Measurements from ENCODE around the gene SLC66A2.

GRCh38 chr18:79859314-79859713 is 92.1 kb downstream of the SLC66A2 start:
- TF ChIP-seq HCFC1 (IDR thresholded peaks at IDR 0.05; ENCODE audit: low read length), result no peak
- TF ChIP-seq, protein P1, sequence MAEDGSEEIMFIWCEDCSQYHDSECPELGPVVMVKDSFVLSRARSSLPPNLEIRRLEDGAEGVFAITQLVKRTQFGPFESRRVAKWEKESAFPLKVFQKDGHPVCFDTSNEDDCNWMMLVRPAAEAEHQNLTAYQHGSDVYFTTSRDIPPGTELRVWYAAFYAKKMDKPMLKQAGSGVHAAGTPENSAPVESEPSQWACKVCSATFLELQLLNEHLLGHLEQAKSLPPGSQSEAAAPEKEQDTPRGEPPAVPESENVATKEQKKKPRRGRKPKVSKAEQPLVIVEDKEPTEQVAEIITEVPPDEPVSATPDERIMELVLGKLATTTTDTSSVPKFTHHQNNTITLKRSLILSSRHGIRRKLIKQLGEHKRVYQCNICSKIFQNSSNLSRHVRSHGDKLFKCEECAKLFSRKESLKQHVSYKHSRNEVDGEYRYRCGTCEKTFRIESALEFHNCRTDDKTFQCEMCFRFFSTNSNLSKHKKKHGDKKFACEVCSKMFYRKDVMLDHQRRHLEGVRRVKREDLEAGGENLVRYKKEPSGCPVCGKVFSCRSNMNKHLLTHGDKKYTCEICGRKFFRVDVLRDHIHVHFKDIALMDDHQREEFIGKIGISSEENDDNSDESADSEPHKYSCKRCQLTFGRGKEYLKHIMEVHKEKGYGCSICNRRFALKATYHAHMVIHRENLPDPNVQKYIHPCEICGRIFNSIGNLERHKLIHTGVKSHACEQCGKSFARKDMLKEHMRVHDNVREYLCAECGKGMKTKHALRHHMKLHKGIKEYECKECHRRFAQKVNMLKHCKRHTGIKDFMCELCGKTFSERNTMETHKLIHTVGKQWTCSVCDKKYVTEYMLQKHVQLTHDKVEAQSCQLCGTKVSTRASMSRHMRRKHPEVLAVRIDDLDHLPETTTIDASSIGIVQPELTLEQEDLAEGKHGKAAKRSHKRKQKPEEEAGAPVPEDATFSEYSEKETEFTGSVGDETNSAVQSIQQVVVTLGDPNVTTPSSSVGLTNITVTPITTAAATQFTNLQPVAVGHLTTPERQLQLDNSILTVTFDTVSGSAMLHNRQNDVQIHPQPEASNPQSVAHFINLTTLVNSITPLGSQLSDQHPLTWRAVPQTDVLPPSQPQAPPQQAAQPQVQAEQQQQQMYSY (CRISPR knock-in tag; IDR thresholded peaks at IDR 0.05), result no peak
- TF ChIP-seq TARDBP (IDR thresholded peaks at IDR 0.05; ENCODE audit: borderline replicate concordance), result no peak
- TF ChIP-seq IRF5 (IDR thresholded peaks at IDR 0.05; ENCODE audit: borderline replicate concordance), result no peak
- TF ChIP-seq, protein P2, sequence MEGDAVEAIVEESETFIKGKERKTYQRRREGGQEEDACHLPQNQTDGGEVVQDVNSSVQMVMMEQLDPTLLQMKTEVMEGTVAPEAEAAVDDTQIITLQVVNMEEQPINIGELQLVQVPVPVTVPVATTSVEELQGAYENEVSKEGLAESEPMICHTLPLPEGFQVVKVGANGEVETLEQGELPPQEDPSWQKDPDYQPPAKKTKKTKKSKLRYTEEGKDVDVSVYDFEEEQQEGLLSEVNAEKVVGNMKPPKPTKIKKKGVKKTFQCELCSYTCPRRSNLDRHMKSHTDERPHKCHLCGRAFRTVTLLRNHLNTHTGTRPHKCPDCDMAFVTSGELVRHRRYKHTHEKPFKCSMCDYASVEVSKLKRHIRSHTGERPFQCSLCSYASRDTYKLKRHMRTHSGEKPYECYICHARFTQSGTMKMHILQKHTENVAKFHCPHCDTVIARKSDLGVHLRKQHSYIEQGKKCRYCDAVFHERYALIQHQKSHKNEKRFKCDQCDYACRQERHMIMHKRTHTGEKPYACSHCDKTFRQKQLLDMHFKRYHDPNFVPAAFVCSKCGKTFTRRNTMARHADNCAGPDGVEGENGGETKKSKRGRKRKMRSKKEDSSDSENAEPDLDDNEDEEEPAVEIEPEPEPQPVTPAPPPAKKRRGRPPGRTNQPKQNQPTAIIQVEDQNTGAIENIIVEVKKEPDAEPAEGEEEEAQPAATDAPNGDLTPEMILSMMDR (IDR thresholded peaks at IDR 0.05 in 2 of 3, conservative IDR thresholded peaks at IDR 0.05 in 1 of 3; ENCODE audit: control insufficient read depth in 2 of 3, extremely low read depth in 1 of 3, insufficient read depth in 1 of 3, low read depth in 3 of 3, low read length in 3 of 3), result no peak
- no peak for TF ChIP-seq EP300 (IDR thresholded peaks at IDR 0.05; ENCODE audit: borderline replicate concordance in 1 of 2, control insufficient read depth in 1 of 2, low read depth in 2 of 2, low read length in 2 of 2)
- no peak for TF ChIP-seq YY1 (IDR thresholded peaks at IDR 0.05; ENCODE audit: low read depth, low read length)
- no peak for TF ChIP-seq RFX5 (IDR thresholded peaks at IDR 0.05; ENCODE audit: low read depth, low read length)
- no peak for TF ChIP-seq MYC (IDR thresholded peaks at IDR 0.05; ENCODE audit: insufficient read depth, insufficient read length, insufficient replicate concordance, low read length, severe bottlenecking)
- no peak for TF ChIP-seq SREBF2 (IDR thresholded peaks at IDR 0.05; ENCODE audit: low read length)

Data from GM12878 (cell line).